Activated CD8-positive, alpha-beta memory T cell treated with anti-CD3 and anti-CD28 coated beads for 24 hours (primary cell): ENCODE data around the gene WNT9A.

Experiments used
- DNase-seq: peaks from one replicate; pipeline ENCODE4 v3.0.0-alpha.2; 2020

The WNT9A gene

DNA sequence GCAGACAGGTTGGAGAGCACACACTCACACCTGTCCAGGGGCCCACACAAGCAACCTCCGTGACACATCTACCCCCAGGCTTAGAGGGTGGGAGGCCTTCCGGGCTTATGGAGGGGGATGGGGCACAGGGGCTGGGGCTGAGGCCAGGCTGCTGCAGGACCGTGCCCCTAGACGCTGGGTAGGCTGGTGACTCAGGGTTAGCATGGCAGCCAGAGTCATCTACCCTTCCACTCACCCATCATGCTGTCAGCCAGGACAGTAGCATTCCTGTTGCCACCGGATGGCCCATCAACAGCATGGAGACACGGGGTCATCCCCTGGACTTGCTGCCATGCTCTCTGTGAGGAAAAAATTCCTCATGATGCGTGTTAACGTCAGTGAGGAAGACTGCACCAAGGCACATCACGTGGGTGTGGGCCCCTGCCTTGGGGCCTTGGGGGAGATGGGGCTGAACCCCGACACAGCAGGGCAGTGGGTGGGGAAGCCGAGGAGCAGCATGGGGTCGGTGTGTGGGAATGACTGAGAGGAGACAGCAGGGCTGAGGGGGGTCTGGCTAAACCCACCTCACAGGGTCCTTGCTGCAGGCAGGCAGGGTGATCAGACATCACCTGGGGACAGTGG lies 52.8 kb downstream of the WNT9A start:
- peak; percentile 33 for DNase-seq

DNA sequence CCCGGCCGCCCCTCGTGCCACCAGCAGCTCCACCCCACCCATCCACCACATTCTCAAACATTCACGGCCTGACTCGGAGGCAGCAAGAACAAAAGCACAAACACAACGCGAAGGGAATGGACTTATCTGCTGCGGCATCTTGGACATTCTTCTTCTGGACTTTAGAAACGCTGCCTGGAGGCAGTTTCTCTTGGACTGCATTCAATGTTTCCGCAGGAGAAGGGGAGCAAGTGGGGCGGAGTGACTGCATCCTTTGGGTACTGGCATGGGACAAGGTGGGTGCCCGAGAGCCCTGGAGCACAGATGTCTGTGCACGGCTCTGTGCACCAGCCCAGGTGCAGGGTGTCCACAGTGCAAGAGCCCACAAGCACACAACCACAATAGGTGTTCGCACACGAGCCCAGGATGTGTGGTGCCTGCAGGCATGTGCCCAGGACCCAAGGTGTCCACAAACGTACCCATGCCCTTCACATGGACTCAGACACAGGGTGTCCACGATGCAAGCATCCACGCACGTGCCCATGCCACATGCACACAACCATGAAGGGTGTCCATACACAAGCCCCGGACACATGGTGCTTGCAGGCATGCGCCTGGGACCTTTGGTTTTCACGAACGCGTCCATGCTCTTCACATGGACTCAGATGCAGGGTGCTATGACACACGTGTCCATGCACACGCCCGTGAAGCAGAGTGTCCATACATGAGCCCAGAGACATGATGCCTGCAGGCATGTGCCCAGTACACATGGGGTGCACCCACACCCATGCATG lies 53.6 kb downstream of the WNT9A start:
- peak; percentile 40 for DNase-seq

DNA sequence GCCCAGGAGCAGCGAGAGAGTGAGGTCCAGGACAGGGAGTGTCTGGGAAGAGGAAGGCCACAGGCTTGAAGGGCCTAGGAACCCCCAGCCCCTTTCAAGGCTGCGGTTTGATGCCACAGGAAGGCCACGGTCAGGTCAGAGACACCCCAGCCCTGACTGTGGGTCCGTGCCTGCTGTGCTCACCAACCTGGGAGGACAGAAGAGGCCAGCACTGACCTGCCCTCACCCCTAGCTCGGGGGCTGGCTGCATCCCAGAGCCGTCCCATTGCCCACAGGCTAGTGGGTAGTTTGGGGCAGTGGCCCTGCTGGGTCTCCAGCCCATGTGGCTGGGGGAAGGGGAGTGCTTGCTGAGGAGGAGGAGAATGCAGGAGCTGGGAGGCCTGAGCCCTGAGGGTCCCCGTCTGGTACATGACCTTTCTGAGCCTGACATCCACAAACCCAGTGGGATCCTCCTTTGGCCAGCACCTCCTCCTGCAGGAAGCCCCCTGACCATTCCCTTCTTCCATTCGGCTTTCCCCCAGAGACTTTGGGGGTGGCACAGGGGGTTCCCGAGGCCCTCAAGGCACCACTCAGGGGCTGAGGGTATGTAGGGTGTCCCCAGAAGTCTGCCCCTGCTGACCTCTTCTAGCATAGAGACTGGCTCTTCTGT lies 54.3 kb downstream of the WNT9A start:
- peak; percentile 49 for DNase-seq

DNA sequence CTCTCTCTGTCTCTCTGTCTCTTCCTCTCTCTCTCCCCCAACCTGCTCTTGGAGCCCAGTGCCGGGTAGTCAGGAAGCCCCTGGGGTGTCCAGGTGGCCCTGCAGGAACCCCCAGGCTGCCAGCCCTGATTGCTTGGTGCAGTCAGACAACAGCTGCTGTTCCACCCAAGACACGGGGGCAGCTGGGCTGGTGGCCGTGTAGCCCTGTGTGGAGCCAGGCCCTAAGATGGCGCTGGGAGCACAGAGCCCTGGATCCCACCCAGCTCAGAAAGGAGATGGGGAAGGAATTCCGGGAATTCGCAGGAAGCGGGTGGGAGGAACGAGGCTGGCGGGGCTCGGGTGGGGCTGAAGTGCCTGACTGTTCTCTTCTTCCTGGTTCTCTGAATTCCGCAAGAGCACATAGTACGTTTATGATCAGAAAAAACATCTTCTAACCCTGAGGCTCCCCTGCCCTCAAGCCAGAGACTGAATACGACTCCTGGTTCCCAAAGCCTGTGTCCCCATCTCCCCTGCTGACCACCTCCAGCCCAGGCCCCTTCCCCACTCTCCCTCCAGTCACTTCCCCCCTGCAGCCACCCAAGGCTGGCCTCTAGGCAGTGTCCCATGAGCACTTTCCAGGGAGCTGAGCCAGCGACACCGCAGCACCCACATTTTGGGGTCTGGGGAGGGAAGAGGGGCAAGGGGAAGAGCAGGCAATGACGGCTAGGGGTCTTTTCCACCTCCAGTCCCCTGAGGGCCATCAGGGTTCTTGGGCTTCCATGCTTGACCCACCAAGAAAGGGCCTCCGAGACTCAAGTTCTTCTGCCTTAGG lies 55.0 kb downstream of the WNT9A start:
- peak; percentile 41 for DNase-seq

- peak; percentile 47 for DNase-seq
These were observed 55.7 kb downstream of the WNT9A start for GRCh38 chr1:227891955-227892488.

GRCh38 chr1:227891223-227891954 lies 56.3 kb downstream of the WNT9A start:
- peak; percentile 47 for DNase-seq

- peak; percentile 47 for DNase-seq
These were observed 57.1 kb downstream of the WNT9A start for GRCh38 chr1:227890451-227891222.

DNA sequence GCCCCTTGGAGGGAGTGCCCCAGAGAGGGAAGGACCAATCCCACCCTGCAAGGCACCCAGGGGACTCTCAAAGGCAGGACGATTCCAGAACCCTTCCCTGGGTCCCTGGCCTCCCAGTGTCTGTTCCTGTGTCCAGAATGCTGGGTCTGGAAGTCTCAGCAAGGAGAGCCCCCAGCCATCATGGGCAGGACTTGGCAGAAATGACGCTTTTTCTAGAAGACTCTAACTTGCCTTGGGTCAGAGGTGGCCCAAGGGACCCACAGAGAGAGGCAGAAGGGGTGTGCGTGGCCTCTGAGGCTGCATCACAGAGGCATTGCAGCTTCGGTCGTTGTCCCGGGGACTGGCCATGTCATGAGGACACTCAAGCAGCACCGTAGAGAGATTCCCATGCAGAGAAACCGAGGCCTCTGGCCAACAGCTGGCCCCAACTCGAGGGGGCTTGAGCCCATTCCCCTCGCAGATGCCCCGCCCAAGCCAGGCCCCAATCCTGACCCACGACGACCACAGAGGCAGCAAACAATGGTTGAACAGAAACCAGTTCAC lies 57.8 kb downstream of the WNT9A start:
- peak; percentile 45 for DNase-seq

DNA sequence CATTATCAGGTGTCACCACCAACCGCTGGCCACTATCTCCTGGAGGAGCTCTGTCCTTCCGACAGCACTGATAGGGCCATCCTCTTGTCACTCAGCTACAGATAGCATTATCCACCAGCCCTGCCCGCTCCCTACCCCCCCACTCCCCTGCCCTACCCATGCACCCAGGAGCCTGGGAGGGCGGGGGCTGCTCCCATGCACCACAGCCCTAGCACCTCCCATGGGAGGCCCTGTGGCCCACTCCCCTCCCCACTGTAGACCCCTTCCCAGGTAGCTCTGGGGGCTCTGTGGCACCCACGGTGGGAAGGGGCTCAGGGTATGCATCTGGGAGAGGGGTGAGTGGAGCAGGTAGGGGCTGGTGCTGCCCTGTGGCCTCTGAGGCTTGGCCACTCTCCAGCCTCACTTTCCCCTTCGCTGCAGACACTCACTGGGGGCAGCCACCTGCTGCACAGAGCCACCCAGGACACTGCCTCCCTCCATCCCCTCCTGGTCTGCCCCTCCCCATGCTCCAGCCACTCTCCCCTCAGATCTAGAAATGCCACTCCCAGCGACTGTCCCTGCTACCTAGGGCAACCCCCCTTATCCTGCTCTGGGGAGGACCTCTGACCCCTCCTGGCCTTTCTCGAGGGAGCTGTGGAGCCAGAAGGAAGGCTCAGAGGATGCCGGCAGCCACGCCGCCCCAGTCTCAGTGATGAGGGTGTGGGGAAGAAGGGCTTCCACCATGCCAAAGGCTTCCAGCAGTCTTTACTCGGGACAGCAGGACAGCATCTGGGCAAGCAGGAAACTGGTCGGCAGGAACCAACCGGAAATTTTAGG lies 58.5 kb downstream of the WNT9A start:
- DNase-seq: peak; percentile 51

DNA sequence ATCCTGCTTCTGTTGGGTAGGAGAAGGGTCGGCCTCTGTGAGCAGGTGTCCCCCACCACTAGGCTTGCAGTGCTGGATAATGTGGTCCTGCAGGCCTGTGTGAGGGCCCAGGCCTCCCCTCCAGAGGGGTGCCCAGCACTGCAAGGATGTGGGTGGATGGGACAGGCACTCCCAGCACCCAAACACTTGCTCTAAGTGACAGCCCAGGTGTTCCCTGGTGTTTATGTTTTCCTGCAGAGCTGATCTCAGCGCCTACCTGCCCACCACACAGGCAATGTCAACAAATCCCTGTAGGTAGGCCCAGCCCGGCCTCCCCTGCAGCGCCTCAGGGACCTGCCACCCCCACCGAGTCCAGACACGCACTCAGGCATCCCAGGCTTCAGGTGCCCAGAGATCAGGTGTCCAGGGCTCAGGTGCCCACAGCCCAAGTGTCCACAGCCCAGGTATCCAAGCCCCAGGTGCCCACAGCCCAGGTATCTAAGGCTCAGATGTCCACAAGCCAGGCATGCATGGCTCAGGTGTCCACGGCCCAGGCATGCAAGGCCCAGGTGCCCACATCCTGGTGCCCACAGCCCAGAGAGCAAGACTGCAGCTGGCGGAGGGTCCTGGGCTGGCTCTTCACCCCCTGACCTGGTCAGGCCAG lies 59.2 kb downstream of the WNT9A start:
- DNase-seq: peak; percentile 56

DNA sequence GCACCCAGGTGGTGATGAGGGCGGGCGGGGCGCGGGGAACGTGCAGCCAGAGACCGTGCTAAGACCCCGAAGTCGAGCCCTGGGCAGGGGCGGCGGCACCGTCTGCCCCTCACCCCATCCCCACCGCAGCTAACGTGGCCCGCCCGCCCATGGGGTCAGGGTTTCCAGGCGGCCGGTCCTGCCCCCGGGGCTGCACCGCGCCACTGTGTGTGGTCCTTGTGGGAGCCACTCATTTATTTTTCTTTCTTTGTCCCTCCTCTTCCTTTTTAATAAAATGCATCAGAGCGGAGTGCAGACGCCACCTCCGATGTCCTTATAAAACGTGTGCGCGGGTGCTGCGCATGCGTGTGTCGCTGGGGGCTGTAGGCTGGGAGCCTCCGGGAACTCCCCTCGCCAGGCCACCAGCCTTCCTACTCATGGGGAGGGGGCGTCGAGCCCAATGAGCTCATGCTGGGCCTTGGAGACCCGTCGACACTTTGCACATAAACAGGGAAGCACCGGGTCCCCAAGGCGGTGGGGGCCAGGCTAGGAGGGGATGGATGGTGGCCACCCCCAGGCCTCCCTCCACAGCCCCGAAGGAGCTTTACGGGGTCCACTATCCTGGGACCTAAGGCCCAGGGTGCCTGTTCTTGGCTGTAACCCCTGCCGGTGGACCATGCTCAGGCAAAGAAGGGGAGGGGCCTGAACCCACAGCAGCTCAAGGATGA lies 59.9 kb downstream of the WNT9A start:
- DNase-seq: peak; percentile 56

DNA sequence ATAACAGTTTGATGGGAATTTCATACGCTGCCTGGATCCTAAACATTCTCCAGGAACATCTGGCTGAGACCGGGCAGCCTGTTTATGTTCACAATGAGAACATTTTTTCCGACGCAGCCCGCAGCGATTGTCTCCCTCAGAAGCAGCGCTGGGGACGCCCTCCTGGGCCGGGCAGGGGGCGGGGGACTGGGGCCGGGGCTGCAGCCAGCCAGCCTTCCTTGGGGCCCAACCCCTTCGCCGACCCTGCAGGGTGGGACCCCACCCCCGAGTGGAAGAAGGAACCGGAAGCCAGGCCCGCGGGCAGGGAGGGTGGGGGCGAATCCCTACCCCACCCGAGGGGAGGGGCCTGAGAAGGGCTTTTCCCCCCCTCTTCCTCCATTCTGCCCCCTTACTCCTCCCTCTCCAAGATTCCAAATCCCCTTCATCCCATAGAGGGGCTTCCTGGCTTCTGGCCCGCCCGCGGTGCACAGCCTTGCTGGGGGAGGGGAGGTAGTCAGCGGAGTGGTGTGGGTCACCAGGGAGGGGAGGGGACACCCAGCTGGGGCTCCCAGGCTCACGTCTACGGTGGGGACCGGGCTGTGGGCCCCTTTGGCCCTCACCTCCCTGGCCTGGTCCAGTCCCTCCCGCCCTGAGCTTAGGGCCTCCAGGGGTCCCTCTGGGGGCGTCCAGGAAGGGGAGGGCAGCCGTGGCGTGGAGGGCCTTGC lies 60.6 kb downstream of the WNT9A start:
- peak; percentile 68 for DNase-seq

DNA sequence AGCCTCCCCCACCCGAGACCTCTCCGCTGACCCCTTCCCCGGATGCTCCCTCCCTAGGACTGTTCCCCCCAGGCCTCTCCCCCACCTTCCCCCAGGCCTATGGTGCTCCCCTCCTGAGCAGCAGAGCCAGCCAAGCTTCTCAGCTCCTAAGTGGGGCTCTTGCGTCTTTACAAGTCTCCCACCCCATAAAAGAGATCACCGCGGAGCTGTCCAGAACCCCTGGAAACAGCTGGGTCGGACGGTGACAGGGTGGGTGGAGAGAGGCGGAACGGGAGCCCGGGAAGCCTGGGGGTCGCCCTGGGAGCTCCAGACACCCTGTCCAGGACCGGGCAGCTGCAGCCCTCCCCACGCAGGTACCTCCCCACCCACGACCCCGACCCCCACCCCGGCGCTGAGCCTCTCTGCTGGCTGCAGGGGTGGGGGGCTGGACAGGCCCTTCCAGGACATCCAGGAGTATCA lies 61.2 kb downstream of the WNT9A start:
- DNase-seq: peak; percentile 61

GRCh38 chr1:227885648-227886502 lies 61.9 kb downstream of the WNT9A start:
- peak; percentile 65 for DNase-seq

DNA sequence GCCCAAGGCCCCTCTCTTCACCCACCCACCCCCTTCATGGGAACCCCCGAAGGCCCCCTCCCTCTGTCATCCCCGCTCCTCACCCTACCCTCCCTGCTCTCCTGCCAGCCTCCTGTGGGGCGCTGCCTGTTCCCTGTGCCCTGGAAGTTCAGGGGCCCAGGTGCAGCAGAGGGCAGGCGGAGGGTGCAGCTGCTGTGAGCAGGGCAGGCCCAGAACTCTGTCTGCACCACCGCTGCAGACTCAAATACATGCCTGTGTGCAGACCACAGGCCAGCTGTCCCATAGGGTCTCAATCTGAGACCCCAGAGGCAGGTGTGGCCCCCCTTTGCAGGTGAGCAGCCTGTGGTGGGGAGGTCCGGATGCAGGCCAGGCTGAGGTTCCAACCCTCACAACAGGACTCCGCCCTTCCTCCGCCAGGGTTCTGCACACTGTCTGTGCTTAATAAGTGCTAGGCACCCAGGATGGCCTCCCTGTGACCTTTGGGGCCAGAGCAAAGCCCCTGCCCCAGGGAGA lies 62.5 kb downstream of the WNT9A start:
- peak; percentile 76 for DNase-seq

- DNase-seq: peak; percentile 51
These were observed 63.2 kb downstream of the WNT9A start for GRCh38 chr1:227884370-227885134.
